ENCODE measurements around the gene NPY4R.
"Not testable (repeated sequence)": the region's sequence is repeated elsewhere in the genome, so short reads cannot be mapped to it uniquely, and the experiment has no call there.

Gene NPY4R, protein sequence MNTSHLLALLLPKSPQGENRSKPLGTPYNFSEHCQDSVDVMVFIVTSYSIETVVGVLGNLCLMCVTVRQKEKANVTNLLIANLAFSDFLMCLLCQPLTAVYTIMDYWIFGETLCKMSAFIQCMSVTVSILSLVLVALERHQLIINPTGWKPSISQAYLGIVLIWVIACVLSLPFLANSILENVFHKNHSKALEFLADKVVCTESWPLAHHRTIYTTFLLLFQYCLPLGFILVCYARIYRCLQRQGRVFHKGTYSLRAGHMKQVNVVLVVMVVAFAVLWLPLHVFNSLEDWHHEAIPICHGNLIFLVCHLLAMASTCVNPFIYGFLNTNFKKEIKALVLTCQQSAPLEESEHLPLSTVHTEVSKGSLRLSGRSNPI

DNA sequence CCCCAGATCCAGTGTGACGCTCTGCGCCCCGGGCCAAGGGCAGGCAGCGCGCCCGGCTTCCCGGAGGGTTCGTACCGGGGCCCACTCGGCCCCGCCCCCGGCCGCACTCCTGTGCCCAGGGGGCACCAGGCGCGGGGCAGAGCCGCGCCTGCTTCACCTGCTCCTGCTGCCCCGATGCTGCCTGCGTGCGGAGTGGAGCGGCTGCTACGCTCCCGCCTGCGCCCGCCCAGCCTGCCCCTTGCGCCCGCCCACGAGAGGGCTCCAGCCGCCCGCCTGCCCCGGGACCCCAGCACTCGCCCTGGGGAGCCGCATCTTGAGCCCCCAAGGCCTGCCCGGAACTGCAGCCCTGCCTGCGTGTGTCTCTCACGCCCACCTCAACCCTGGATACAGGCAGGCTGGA, at the start of gene NPY4R:
NPY4R (minus strand) TSS at position 194 of the 400 bp plus-strand sequence. CDS start 3,323 bp downstream, outside the sequence.
- not testable (repeated sequence) for H3K4me3 ChIP-seq (replicated peaks; ENCODE audit: low read depth, low read length); DNase-seq (ENCODE audit: extremely low read depth, low read depth)

DNA sequence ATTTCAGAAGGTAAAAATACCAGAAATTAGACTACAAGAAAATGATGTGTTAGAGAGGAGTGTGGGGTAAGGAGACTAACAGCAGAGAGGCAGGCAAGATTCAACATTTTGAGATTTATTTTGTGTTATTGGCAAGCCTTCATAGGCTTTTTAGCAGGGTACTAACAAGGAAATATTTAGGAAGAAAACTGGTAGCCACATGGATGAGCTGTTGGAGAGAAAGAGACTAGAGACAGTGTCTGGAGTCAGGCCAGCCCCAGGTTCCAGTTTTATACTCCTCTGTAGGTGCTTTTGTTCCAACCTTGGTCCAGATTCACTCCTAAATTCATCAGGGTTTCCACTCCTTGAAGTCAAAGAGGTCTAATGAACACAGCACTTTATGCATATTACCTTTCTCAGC, 49.6 kb upstream of the NPY4R start:
- H3K4me3 ChIP-seq (replicated peaks; ENCODE audit: low read depth, low read length) = no peak overlapping the region
- DNase-seq (ENCODE audit: extremely low read depth, low read depth) = no peak
- TF ChIP-seq, protein P1, sequence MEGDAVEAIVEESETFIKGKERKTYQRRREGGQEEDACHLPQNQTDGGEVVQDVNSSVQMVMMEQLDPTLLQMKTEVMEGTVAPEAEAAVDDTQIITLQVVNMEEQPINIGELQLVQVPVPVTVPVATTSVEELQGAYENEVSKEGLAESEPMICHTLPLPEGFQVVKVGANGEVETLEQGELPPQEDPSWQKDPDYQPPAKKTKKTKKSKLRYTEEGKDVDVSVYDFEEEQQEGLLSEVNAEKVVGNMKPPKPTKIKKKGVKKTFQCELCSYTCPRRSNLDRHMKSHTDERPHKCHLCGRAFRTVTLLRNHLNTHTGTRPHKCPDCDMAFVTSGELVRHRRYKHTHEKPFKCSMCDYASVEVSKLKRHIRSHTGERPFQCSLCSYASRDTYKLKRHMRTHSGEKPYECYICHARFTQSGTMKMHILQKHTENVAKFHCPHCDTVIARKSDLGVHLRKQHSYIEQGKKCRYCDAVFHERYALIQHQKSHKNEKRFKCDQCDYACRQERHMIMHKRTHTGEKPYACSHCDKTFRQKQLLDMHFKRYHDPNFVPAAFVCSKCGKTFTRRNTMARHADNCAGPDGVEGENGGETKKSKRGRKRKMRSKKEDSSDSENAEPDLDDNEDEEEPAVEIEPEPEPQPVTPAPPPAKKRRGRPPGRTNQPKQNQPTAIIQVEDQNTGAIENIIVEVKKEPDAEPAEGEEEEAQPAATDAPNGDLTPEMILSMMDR (IDR thresholded peaks at IDR 0.05; ENCODE audit: low read depth, low read length, missing control alignments) = no peak

DNA sequence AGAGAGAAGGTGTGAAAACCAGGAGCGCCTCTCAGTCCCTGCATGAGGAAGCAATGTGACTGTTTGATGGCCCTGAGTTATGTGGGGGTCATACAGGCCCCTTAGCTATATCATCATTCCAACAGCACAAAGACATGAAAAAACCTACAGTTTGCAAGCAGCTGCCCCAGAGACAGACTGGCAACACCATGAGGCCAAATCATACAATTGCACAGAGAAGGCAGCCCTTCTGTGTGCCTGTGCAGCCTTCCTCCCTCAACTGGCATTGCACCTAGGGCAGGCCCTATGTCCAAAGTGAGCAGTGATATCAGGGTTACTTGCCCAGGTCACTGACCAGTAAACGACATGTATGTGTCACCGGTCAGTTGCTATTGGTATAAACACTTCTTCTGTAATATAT, 49.1 kb upstream of the NPY4R start:
- DNase-seq (ENCODE audit: extremely low read depth, low read depth) = no peak
- H3K4me3 ChIP-seq (replicated peaks; ENCODE audit: low read depth, low read length) = no peak overlapping the region
- TF ChIP-seq, protein P1 (IDR thresholded peaks at IDR 0.05; ENCODE audit: low read depth, low read length, missing control alignments) = no peak

DNA sequence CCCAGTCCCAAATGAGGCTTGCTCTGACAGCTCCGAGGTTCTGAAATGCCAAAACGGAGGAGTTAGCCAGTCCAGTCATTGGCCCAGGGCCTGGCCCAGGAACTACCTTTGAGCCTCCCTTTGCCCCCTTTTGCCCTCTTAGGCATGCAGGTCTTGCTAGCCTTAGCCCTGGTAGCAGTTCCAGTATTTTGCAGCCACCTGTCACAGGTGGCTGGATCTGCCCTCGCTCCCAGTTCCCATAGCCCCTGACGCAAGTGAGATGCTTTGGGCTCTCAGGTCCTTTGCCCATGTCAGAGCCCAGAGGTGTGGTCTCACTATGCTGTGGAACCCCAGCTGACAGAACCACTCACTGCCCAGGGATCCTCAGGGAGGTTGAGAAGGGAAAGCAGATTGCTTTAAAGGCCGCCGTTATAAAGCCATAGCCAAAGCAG, 48.7 kb upstream of the NPY4R start:
- H3K4me3 ChIP-seq (replicated peaks; ENCODE audit: low read depth, low read length) = no peak overlapping the region
- TF ChIP-seq, protein P1 (IDR thresholded peaks at IDR 0.05; ENCODE audit: low read depth, low read length, missing control alignments) = no peak

DNA sequence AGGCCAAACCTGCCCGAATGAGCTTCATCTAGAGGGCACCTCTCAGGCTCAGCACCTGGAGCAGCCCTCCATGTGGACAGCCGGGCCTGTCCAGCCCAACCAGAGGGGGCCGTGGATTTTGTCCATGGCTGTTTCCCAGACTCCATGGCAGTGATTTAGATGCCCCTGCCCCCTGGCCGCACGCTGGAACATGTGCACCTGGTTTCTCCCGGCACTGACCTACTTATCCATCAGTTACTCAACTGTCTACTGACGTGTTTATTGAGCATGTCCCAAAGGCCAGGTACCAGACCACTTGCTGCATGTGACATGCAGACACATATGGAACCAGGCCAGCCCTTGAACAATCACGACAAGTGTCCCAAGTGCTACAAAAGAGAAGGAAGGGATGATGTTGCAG, 47.6 kb upstream of the NPY4R start:
- not testable (repeated sequence) for DNase-seq (ENCODE audit: extremely low read depth, low read depth); H3K4me3 ChIP-seq (replicated peaks; ENCODE audit: low read depth, low read length)

More for the DNA sequence above, 48.7 kb upstream of the NPY4R start:
- no peak for DNase-seq (ENCODE audit: extremely low read depth, low read depth)

DNA sequence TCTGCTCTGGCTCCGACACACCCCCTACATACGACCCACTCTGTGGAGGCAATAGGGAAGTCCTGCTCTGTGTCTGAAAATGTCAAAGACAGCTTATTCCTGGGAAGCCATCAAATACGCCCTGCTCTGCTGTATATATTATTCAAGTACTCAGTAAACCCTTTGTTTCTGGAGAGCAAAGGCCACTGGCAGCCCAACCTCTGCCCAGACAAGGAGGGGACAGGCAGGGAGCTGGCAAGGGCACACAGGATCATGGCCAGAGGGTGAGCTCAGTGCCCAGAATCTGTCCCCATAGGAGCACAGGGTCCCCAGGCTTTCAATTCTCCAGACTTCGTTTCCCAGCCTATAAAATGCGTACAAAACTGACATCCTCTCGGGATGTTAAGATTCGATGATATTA, 47.0 kb upstream of the NPY4R start:
- not testable (repeated sequence) for H3K4me3 ChIP-seq (replicated peaks; ENCODE audit: low read depth, low read length); DNase-seq (ENCODE audit: extremely low read depth, low read depth)

DNA sequence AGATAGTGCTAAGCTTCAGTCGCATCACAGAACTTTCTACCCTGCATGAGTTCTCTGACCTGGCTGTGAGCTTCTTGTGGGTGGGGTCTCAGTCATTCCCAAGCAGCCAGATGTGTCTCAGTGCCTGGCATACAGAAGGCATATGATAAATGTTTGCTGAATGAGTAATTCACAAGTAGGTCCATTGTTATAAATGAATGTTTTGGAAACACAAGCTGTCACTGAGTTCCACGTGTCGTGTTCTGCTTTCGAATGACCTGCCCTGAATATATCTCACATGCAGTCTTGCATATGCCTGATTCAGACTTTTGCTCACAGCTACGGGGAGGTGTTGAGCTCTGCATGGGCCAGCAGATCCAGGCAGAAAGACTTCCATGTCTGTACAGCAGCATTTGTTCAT, 46.2 kb upstream of the NPY4R start:
- H3K4me3 ChIP-seq (replicated peaks; ENCODE audit: low read depth, low read length) = not testable (repeated sequence)

DNA sequence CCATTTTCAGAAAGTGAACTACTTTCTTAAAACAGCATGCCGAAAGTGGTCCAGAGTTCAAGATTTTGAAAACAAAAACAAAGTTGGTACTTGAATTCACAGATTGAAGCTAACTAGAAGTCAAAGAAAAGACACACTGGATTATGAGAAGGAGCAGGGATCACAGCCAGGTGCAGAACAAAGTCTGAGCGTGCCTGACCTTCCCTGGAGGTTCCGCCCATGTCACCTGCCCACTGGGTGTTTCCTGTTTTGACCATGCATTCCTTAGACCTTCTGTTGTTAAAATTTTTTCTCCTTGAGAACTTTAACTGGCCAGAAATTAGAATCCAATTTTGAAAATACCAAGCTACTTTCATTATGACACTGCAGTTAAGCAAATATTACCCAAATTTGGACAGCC, 34.2 kb upstream of the NPY4R start:
- H3K4me3 ChIP-seq (replicated peaks; ENCODE audit: low read depth, low read length); DNase-seq (ENCODE audit: extremely low read depth, low read depth): not testable (repeated sequence)

More for the DNA sequence above, 46.2 kb upstream of the NPY4R start:
- not testable (repeated sequence) for DNase-seq (ENCODE audit: extremely low read depth, low read depth)

DNA sequence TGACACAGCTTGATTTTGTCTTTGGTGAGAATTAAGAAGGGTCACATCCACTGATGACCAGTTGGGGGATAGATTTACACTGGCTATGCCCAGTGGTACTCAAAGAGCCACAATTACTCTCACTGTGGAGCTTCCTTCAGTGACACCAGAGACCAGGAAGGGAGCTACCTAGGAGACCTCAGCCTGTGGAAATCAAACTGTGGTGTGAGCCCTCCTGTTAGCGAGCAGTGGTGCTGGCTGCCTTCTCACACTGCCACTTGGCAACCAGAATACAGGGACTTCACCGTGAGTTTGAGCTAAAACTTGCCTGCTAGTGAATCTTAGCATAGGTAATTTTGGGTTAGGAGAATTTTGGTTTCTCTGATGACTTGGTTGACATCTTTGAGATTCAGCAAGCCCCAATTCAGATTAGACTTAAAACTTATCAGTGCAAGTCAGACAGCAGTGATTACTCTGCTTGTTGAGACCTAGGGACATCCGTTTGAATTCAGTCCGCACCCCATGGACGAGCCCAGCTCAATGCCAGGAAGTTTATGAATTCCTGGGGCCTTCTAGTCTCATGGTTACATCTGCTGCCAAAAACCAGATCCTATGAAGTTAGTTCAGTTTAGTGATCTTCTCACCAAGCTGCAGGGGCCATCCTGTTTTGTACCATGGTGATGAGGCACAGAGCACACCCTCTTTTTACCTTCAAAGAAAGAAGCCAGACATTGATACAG, 33.4 kb upstream of the NPY4R start:
- not testable (repeated sequence) for DNase-seq (ENCODE audit: extremely low read depth, low read depth); H3K4me3 ChIP-seq (replicated peaks; ENCODE audit: low read depth, low read length)

DNA sequence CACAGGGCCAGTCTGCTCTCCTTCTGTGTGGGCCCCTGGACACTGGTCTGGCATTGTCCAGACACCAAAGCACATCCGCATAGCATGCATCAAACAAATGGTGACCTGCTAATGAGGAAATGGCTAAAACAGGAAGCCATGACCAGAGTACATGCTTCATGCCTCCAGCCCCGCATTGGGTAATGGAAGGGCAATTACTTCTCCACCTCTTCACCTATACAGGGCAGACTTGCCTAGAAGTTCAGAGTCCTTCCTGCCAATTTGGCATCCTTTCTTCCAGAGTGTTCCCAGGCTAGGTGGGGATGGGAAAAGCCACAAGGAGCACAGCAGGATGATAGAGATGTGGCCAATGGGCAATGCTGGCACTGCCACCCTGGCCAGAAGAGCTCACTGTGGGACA, 32.1 kb upstream of the NPY4R start:
- DNase-seq (ENCODE audit: extremely low read depth, low read depth); H3K4me3 ChIP-seq (replicated peaks; ENCODE audit: low read depth, low read length): not testable (repeated sequence)

DNA sequence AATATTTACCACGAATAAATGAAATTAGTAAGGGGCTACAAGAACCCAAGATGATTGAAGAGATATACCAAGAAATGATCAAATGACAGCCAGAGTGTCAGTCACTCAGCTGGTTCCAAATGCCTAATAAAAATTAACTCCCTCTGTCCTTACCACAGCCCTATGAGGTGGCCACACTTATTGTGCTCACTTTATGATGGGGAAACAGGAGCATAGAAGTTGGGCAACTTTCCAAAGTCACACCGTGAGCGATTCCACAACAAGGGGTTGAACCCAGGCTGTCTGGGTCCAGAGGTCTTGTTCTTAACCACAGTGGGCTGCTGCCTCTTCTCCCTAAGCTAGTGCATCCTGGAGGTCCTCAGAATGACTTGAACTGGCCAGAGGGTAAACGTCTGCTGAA, 31.6 kb upstream of the NPY4R start:
- not testable (repeated sequence) for H3K4me3 ChIP-seq (replicated peaks; ENCODE audit: low read depth, low read length); DNase-seq (ENCODE audit: extremely low read depth, low read depth)

DNA sequence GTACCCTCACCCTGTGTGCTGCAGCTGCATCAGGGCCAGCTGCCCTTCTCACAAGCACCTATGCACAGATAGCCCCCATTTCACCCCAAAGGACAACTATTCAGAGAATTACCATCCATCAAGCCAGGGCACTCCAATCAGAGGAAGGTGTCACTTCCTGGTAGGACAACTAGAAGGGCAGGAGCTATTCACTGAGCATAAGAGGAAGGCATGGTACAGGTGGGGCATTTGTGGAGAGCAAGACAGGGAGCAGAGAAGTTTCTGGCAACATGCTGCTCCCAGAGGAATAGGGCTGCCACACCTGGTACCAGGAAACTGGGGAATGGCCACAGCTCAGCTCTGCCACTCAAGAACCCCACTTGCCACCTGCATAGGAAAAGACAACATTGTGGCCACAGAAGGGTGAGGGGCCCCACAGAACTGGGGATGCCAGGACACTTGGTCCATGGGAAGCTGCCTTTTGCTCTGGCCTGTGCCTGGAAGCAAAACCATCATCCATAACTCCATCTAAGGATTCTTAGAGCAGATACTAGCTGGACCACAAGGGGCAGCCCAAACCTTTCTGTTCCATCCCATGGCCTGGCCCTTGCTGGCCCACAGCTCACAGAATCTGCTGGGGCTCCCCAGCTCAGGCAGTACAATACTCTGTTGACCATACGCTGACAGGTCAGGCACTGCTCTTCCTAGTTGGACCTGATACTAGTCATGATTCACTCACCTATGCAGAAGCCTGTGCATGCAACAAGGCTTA, 25.8 kb upstream of the NPY4R start:
- DNase-seq (ENCODE audit: extremely low read depth, low read depth); H3K4me3 ChIP-seq (replicated peaks; ENCODE audit: low read depth, low read length): not testable (repeated sequence)

DNA sequence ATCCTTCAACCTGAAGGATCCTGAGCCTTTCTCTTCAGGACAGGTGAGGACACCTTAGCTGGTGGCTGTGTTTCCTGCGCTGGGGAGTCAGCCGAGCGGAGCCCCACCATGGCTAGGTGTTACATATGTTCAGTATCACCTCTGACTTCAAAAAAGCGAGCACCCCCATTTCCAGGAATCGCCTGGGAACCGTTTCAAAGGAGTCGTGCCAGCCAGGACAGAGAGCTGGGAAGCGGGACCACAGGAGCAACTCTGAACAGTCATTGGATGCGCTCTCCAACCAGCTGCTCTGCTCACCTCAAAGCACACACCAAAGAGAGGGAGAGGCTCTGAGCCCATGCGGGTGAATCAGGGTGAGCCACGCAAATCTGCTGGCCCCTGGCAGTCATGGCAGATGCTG, 24.5 kb upstream of the NPY4R start:
- DNase-seq (ENCODE audit: extremely low read depth, low read depth); H3K4me3 ChIP-seq (replicated peaks; ENCODE audit: low read depth, low read length): not testable (repeated sequence)

DNA sequence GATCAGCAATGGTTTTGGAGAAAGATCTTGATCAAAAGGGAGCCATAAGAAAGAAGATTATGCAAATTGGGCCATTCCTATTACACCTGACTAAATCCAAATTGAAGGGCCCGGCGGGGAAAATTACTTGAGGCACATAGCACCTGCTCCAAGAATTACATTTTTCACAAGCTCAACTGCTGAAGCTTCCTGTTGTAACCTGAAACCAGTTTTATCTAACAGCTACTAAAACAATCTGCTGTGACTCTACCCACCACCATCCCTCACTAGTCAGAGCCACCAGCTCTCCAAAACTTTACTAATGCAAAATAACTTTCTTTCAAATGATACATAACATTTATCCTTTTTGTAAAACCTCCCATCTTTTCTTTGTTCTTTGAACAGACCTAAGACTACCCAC, 20.7 kb upstream of the NPY4R start:
- not testable (repeated sequence) for DNase-seq (ENCODE audit: extremely low read depth, low read depth)

More for the DNA sequence above, 20.7 kb upstream of the NPY4R start:
- H3K4me3 ChIP-seq (replicated peaks; ENCODE audit: low read depth, low read length) = not testable (repeated sequence)
